SK-N-MC (cell line): ENCODE data around the gene MACROD2.

Source experiments
- DNase-seq: peaks from one replicate; pipeline ENCODE4 v3.0.0-alpha.2; 2011; ENCODE audit warnings: low read depth, low spot score
- H3K27ac ChIP-seq: fragments of 200-600 bp; sonication (generic); 2 replicates; pipeline ENCODE4 v1.5.1; 2016; ENCODE audit warnings: mixed run types
- H3K36me3 ChIP-seq: fragments of 200-600 bp; sonication (generic); 2 replicates; pipeline ENCODE4 v1.6.1; 2017; ENCODE audit warnings: antibody characterized with exemption, low read length, mixed read lengths; ENCODE audit not compliant: insufficient read depth
- H3K4me3 ChIP-seq: fragments of 200-600 bp; sonication (generic); 2 replicates; pipeline ENCODE4 v1.5.1; 2016
- H3K9ac ChIP-seq: fragments of 200-600 bp; sonication (generic); 2 replicates; pipeline ENCODE4 v1.8.0; 2017; ENCODE audit warnings: mixed run types, mixed read lengths; ENCODE audit not compliant: insufficient read length
- H3K9me3 ChIP-seq: fragments of 200-600 bp; sonication (generic); 2 replicates; pipeline ENCODE4 v1.6.1; 2017; ENCODE audit warnings: low read depth, mild to moderate bottlenecking, antibody characterized with exemption, low read length, moderate library complexity, mixed read lengths
- EZH2 ChIP-seq: fragments of 200-600 bp; sonication (generic); IDR thresholded peaks from one replicate; pipeline ENCODE4 v1.6.1; 2017; ENCODE audit warnings: antibody characterized with exemption
- FOXP2 ChIP-seq: optimal IDR thresholded peaks from 2 replicates; pipeline ENCODE3; 2011; ENCODE audit warnings: mild to moderate bottlenecking, moderate library complexity; ENCODE audit not compliant: insufficient read depth; ENCODE audit errors: extremely low read length, control extremely low read depth
- POLR2AphosphoS5 ChIP-seq: IDR thresholded peaks from 2 replicates; pipeline ENCODE4 v1.6.1; 2012; ENCODE audit warnings: mild to moderate bottlenecking, low read depth, low read length, borderline replicate concordance

Gene MACROD2

GRCh38 chr20:14881518-14881917 lies 886.2 kb downstream of the MACROD2 start:
- Histone ChIP-seq H3K4me3 (no peak overlapping the region), H3K9me3 (no peaks in the 10 kb centered on the region), H3K9ac (no peak overlapping the region), H3K27ac (no peak overlapping the region), H3K36me3 (no peaks in the 10 kb centered on the region)
- no peak for DNase-seq
- TF ChIP-seq POLR2AphosphoS5 (no peak), EZH2 (no peak), FOXP2 (no peak)

- no peak overlapping the region for H3K9ac ChIP-seq
- no peak overlapping the region for H3K4me3 ChIP-seq
- no peaks in the 10 kb centered on the region for H3K36me3 ChIP-seq
- no peak overlapping the region for H3K27ac ChIP-seq
- TF ChIP-seq EZH2 (no peak), FOXP2 (no peak), POLR2AphosphoS5 (no peak)
- H3K9me3 ChIP-seq, result no peaks in the 10 kb centered on the region
- no peak for DNase-seq
Observed at GRCh38 chr20:14882157-14882556, 886.8 kb downstream of the MACROD2 start.

GRCh38 chr20:14882846-14883245 lies 887.5 kb downstream of the MACROD2 start:
- no peak overlapping the region for H3K4me3 ChIP-seq
- no peaks in the 10 kb centered on the region for H3K9me3 ChIP-seq
- no peak for TF ChIP-seq POLR2AphosphoS5
- H3K27ac ChIP-seq, result no peak overlapping the region
- H3K9ac ChIP-seq, result no peak overlapping the region
- no peaks in the 10 kb centered on the region for H3K36me3 ChIP-seq
- no peak for DNase-seq

GRCh38 chr20:14883324-14883723 lies 888.0 kb downstream of the MACROD2 start:
- Histone ChIP-seq H3K27ac (no peak overlapping the region), H3K36me3 (no peaks in the 10 kb centered on the region), H3K9ac (no peak overlapping the region), H3K9me3 (no peaks in the 10 kb centered on the region), H3K4me3 (no peak overlapping the region)
- TF ChIP-seq POLR2AphosphoS5 (no peak), EZH2 (no peak), FOXP2 (no peak)
- DNase-seq, result no peak

- H3K27ac ChIP-seq, result no peak overlapping the region
Observed at GRCh38 chr20:14885661-14886060, 890.3 kb downstream of the MACROD2 start.

GRCh38 chr20:14888134-14888533 lies 892.8 kb downstream of the MACROD2 start:
- Histone ChIP-seq H3K27ac (no peak overlapping the region), H3K36me3 (no peaks in the 10 kb centered on the region), H3K9ac (no peak overlapping the region), H3K4me3 (no peak overlapping the region), H3K9me3 (no peaks in the 10 kb centered on the region)
- TF ChIP-seq POLR2AphosphoS5 (no peak), EZH2 (no peak), FOXP2 (no peak)
- DNase-seq, result no peak

More at GRCh38 chr20:14885661-14886060, 890.3 kb downstream of the MACROD2 start:
- TF ChIP-seq POLR2AphosphoS5, result no peak
- no peak for TF ChIP-seq EZH2
- no peak for TF ChIP-seq FOXP2
- no peak for DNase-seq
- no peaks in the 10 kb centered on the region for H3K9me3 ChIP-seq
- H3K9ac ChIP-seq, result no peak overlapping the region
- no peak overlapping the region for H3K4me3 ChIP-seq
- H3K36me3 ChIP-seq, result no peaks in the 10 kb centered on the region

GRCh38 chr20:14889496-14890255 lies 894.4 kb downstream of the MACROD2 start:
- no peak for DNase-seq
- no peaks in the 10 kb centered on the region for H3K36me3 ChIP-seq
- no peak overlapping the region for H3K4me3 ChIP-seq
- H3K9me3 ChIP-seq, result no peaks in the 10 kb centered on the region
- TF ChIP-seq POLR2AphosphoS5 (no peak), EZH2 (no peak), FOXP2 (no peak)
- no peak overlapping the region for H3K9ac ChIP-seq
- H3K27ac ChIP-seq, result peak overlapping the region; percentile 39

GRCh38 chr20:14890713-14891112 lies 895.4 kb downstream of the MACROD2 start:
- Histone ChIP-seq H3K9ac (no peak overlapping the region), H3K36me3 (no peaks in the 10 kb centered on the region), H3K27ac (0 out of 2 replicates have a peak overlapping the region, but pooled peaks have one; percentile 72), H3K9me3 (no peaks in the 10 kb centered on the region), H3K4me3 (no peak overlapping the region)
- TF ChIP-seq POLR2AphosphoS5 (no peak), EZH2 (no peak), FOXP2 (no peak)
- DNase-seq, result no peak

- no peaks in the 10 kb centered on the region for H3K36me3 ChIP-seq
- TF ChIP-seq EZH2 (no peak), POLR2AphosphoS5 (no peak), FOXP2 (no peak)
- H3K4me3 ChIP-seq, result no peak overlapping the region
Observed at GRCh38 chr20:14892782-14893181, 897.5 kb downstream of the MACROD2 start.

More at GRCh38 chr20:14892782-14893181, 897.5 kb downstream of the MACROD2 start:
- H3K27ac ChIP-seq, result no peak overlapping the region
- no peaks in the 10 kb centered on the region for H3K9me3 ChIP-seq
- no peak for DNase-seq
- H3K9ac ChIP-seq, result no peak overlapping the region
